ENCODE results near the gene PMEPA1.
"Not testable (repeated sequence)": the region's sequence is repeated elsewhere in the genome, so short reads cannot be mapped to it uniquely, and the experiment has no call there.

- not testable (repeated sequence) for TF ChIP-seq CTCF (IDR thresholded peaks at IDR 0.05; ENCODE audit: extremely low read depth in 1 of 2, insufficient read depth in 1 of 2, low read depth in 1 of 2, low read length in 2 of 2); POLR2A (IDR thresholded peaks at IDR 0.05; ENCODE audit: low read depth, low read length); JUN (IDR thresholded peaks at IDR 0.05; ENCODE audit: borderline replicate concordance, insufficient read depth, insufficient read length, low read depth); EZH2 (IDR thresholded peaks at IDR 0.05; ENCODE audit: borderline replicate concordance, low read depth, low read length, severe bottlenecking); GATA2 (IDR thresholded peaks at IDR 0.05; ENCODE audit: insufficient read depth, insufficient read length, low read depth, low read length); POLR2AphosphoS5 (IDR thresholded peaks at IDR 0.05; ENCODE audit: insufficient read depth, low read depth, low read length)
- TF ChIP-seq, protein P1, sequence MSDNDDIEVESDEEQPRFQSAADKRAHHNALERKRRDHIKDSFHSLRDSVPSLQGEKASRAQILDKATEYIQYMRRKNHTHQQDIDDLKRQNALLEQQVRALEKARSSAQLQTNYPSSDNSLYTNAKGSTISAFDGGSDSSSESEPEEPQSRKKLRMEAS (IDR thresholded peaks at IDR 0.05; ENCODE audit: insufficient read depth, insufficient read length), result not testable (repeated sequence)
These were observed 80.3 kb downstream of the PMEPA1 start for GRCh38 chr20:57629491-57629901.

Measured in endothelial cell of umbilical vein (primary cell).